D721Med (cell line): Measurements from ENCODE around the gene LTBP2.

Experiments
- DNase-seq: peaks from one replicate; pipeline ENCODE4 v3.0.0; 2011; ENCODE audit warnings: low spot score; ENCODE audit not compliant: insufficient read length
- FAIRE-seq: peaks from 2 replicates; lab custom pipeline; 2011; peaks lifted over from hg19 to GRCh38; lab: Jason Lieb, UNC
- TF ChIP-seq, protein P1 (sequence below): IDR thresholded peaks from 2 replicates; pipeline ENCODE4 v1.5.1; 2012; ENCODE audit warnings: mild to moderate bottlenecking, control low read depth; ENCODE audit not compliant: insufficient read depth; ENCODE audit errors: missing control alignments

The LTBP2 gene

DNA sequence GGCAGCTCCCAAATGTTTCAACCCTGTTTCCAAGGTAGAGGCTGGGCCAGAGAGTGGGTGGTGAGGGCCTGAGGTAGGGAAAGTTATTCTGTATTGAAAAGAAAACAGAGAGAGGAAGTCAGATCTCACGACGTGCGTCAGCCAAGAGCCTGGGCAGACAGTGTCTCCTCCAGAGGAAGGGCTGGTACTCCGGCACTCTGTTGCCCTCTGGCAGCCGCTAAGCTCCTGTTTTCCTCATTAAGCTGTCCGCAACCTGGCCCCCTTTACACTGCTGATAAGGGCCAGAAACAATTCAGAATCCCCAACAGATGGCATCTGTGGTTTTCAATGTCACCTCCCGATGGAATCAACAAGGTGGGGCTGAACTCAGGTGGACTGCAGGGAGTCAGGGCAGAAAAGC lies 26.0 kb upstream of the LTBP2 start:
- TF ChIP-seq, protein P1, sequence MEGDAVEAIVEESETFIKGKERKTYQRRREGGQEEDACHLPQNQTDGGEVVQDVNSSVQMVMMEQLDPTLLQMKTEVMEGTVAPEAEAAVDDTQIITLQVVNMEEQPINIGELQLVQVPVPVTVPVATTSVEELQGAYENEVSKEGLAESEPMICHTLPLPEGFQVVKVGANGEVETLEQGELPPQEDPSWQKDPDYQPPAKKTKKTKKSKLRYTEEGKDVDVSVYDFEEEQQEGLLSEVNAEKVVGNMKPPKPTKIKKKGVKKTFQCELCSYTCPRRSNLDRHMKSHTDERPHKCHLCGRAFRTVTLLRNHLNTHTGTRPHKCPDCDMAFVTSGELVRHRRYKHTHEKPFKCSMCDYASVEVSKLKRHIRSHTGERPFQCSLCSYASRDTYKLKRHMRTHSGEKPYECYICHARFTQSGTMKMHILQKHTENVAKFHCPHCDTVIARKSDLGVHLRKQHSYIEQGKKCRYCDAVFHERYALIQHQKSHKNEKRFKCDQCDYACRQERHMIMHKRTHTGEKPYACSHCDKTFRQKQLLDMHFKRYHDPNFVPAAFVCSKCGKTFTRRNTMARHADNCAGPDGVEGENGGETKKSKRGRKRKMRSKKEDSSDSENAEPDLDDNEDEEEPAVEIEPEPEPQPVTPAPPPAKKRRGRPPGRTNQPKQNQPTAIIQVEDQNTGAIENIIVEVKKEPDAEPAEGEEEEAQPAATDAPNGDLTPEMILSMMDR = no peak
- no peak for DNase-seq
- FAIRE-seq = peak; percentile 81

DNA sequence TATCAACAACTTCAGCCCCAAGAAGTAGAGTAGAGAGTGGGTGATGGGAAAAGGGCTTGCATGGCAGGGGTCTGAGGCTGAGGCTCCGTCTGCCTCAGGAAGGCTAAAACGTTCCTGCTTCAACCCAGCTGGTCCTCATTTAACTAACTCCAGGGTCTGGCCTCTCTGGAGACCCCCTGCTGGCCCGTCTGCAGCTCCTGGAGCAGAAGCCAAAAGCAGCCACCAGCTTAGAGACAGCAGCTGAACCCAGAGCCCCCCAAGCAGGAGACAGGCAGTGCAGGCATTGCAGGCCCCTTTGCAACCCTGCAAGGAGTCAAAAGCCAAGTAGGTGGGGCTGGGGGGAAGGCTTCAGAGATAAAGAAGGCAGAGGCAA lies 25.1 kb upstream of the LTBP2 start:
- DNase-seq (no peak), FAIRE-seq (no peak)
- TF ChIP-seq, protein P1 = no peak

DNA sequence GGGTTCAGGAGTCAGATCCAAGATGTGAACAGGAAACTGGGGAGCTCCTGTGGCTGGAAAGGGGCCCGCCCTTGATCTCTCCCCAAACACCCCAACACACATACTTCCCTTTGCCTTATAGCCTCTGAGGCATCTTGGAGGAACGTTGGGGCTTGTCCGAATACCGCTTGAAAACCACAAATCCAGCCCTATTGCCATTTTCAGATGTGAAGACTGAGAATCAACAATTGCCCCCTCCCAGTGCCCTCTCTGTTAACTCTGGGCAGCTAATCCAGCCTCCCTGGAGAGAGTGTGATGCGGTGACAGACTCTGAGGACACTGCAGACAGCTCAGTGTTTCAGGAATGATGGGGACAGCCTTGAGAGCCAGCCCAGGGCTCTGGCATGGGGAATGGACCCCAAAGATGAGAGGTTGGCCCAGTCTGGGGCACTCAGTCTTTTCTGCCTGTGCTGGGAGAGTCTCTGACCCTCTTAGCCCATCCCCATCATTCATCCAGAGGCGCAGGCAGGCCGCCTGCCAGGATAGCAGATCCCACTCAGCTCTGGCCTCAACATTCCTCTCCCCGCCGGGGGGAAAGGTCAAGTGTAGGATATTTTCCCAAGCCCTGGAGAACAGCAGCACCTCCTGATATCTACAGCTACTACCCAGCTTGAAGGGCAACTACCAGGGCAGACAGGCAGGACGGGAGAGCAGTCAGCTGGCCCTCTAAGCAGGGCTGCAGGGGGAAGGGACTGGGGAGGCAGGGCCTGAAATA lies 24.6 kb upstream of the LTBP2 start:
- FAIRE-seq = no peak
- no peak for DNase-seq
- TF ChIP-seq, protein P1 = no peak

DNA sequence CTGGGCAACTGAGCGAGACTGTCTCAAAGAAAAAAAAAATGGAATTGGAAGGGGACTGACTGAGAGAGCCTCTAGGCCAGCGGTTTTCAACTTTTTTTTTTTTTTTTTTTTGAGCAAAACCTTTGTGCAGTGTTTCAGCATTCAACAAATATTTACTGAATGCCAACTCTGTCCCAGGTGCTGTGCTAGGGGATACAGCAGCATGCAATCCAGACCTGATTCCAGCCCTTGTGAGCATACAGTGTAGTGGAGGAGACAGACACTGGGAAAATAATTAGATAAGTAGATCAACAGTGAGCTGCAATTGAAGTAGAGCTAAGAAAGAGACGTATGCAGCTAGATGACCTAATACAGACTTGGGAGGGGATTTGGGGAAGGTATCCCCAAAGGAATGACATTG lies 23.8 kb upstream of the LTBP2 start:
- DNase-seq (no peak), FAIRE-seq (peak; percentile 41)
- TF ChIP-seq, protein P1 = no peak

DNA sequence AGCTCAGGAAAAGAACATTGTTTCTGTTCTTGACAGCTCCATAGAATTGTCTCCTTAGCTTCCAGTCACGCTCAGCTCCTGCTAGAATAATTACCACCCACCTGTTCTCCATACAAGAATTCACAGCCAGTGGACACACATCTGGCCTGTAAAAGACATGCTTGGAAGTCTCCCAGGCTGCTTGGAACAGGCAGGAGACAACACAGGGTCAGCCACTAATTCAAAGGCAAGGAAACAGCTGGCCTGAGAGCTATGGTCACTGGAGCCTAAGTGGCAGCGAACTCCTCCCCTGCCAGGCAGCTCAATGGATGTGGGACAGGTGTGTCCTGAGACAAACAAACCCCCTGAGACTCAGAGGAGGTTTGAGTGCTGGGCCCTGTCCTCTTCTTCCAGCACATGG lies 22.9 kb upstream of the LTBP2 start:
- TF ChIP-seq, protein P1 = no peak
- no peak for DNase-seq
- no peak for FAIRE-seq

DNA sequence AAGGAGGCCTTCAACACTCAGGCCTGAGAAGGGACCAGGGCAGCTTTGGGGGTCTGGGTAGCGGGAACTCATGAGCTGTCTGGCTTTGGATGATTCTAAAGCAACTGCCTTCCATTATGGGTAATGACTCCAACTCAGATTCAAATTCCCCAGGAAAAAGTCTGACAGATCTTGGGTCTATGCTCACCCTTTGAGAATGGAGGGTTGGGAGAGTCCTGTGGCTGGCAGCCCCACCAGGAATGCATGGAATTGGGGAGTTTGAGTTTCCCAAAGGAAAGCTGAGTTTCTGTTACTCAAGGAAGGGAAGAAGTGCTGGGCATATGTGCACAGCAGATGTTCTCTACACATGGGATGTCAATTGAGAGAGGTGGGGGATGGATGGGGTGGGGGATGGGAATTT lies 22.4 kb upstream of the LTBP2 start:
- FAIRE-seq (no peak), DNase-seq (no peak)
- TF ChIP-seq, protein P1 = no peak

DNA sequence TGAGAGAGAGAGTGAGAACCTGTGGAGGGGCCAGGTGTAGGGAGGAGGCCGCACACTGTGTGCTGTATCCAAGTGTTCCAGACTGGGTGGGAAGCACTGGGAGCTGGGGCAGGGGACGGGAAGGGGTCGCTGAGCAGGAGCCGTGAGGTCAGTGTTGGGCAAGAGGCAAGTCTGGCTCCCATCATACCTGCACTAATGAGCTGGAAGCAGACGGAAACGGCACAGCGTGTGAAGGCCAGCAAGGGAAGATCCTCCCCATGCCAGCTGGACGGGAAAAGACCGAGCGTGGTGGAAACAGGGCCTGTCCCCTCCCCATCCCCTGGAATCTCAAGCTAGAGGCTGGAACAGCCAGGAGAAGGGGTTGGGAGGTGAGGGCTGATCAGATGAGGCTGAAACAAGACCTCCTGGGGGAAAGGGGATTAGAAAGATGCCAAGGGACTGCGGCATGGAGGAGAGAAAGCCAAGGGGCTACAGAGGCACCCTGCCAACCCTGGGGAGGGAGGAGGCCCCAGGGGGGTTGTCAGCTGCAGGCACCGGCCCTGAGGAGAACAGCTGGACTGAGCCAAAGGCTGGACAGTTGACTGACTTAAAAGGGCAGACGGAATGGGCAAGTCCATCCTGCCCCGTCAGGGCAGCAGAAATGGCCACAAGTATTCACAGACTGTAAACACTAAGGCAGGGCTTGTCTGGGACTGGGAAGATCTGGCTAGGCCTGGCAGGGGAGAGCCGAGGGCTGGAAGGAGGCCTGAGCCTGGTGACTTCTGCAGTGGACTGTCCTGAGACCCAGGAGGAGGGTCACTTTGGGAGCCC lies 19.0 kb upstream of the LTBP2 start:
- TF ChIP-seq, protein P1 = no peak
- DNase-seq = no peak
- FAIRE-seq = no peak
